Mesenchymal stem cell (in vitro differentiated cells and primary cell): ENCODE results near the gene FNDC3B.

Experiments
- DNase-seq: peaks from one replicate; pipeline ENCODE4 v3.0.0-alpha.2; 2013
- H2AFZ ChIP-seq: one replicate; pipeline ENCODE4 v1.6.1; 2013; ENCODE audit warnings: low read depth, mild to moderate bottlenecking, control low read depth, inconsistent platforms, low read length, moderate library complexity
- H2AK5ac ChIP-seq: 2 replicates; pipeline ENCODE4 v1.6.1; 2013; ENCODE audit warnings: low read length, moderate library complexity, mild to moderate bottlenecking, inconsistent platforms; ENCODE audit not compliant: severe bottlenecking
- H2BK120ac ChIP-seq: one replicate; pipeline ENCODE4 v1.6.1; 2013; ENCODE audit warnings: low read depth, mild to moderate bottlenecking, inconsistent platforms, low read length, moderate library complexity
- H2BK12ac ChIP-seq, 2 experiments: one replicate each; pipeline ENCODE4 v1.6.1; 2013; ENCODE audit warnings: inconsistent platforms in 2 of 2, low read length in 2 of 2, mild to moderate bottlenecking in 2 of 2, moderate library complexity in 2 of 2, control low read depth in 1 of 2
- H2BK15ac ChIP-seq: one replicate; pipeline ENCODE4 v1.6.1; 2013; ENCODE audit warnings: mild to moderate bottlenecking, low read depth, inconsistent platforms; ENCODE audit not compliant: poor library complexity, severe bottlenecking
- H2BK5ac ChIP-seq: 2 replicates; pipeline ENCODE4 v1.6.1; 2013; ENCODE audit warnings: low read depth, mild to moderate bottlenecking, low read length, control low read depth, inconsistent platforms; ENCODE audit not compliant: poor library complexity, severe bottlenecking
- H3K14ac ChIP-seq, 2 experiments: one replicate each; pipeline ENCODE4 v1.6.1; 2013; ENCODE audit warnings: inconsistent platforms in 2 of 2, low read length in 2 of 2, control low read depth in 1 of 2, mild to moderate bottlenecking in 1 of 2, moderate library complexity in 1 of 2
- H3K18ac ChIP-seq, 2 experiments: one replicate each; pipeline ENCODE4 v1.6.1; 2013; ENCODE audit warnings: inconsistent platforms in 2 of 2, low read length in 2 of 2, control low read depth in 1 of 2, low read depth in 1 of 2, mild to moderate bottlenecking in 1 of 2
- H3K23ac ChIP-seq, 2 experiments: one replicate each; pipeline ENCODE4 v1.6.1; 2013; ENCODE audit warnings: inconsistent platforms in 2 of 2, low read length in 2 of 2, mild to moderate bottlenecking in 2 of 2, moderate library complexity in 2 of 2, control low read depth in 1 of 2
- H3K27ac ChIP-seq: 2 replicates; pipeline ENCODE4 v1.5.1; 2013; ENCODE audit warnings: mild to moderate bottlenecking, moderate library complexity, low read length, control low read depth, inconsistent platforms; ENCODE audit not compliant: poor library complexity, severe bottlenecking
- H3K27me3 ChIP-seq, 2 experiments: 2 replicates each; pipeline versions ENCODE4 v1.6.1 to v1.7.0; 2013; ENCODE audit warnings: low read length in 2 of 2, mild to moderate bottlenecking in 2 of 2, moderate library complexity in 2 of 2, control low read depth in 1 of 2, inconsistent platforms in 1 of 2; ENCODE audit not compliant: control insufficient read depth in 1 of 2, insufficient read depth in 1 of 2
- H3K36me3 ChIP-seq, 2 experiments: 2 replicates each; pipeline versions ENCODE4 v1.6.1 to v1.7.0; 2013; ENCODE audit warnings: low read length in 2 of 2, control low read depth in 1 of 2, inconsistent platforms in 1 of 2, low read depth in 1 of 2, mild to moderate bottlenecking in 1 of 2; ENCODE audit not compliant: insufficient read depth in 2 of 2, control insufficient read depth in 1 of 2
- H3K4ac ChIP-seq, 2 experiments: one replicate each; pipeline ENCODE4 v1.6.1; 2013; ENCODE audit warnings: inconsistent platforms in 2 of 2, low read length in 2 of 2, mild to moderate bottlenecking in 2 of 2, moderate library complexity in 2 of 2, control low read depth in 1 of 2, low read depth in 1 of 2
- H3K4me1 ChIP-seq: 2 replicates; pipeline ENCODE4 v1.6.1; 2013; ENCODE audit warnings: low read depth, low read length, control low read depth; ENCODE audit not compliant: control insufficient read depth, insufficient read depth
- H3K4me2 ChIP-seq: 2 replicates; pipeline ENCODE4 v1.6.1; 2013; ENCODE audit warnings: low read length, mild to moderate bottlenecking, inconsistent platforms; ENCODE audit not compliant: poor library complexity, severe bottlenecking
- H3K4me3 ChIP-seq, 2 experiments: 2 replicates each; pipeline versions ENCODE4 v1.5.1 to v1.7.0; 2013; ENCODE audit warnings: low read length in 2 of 2, mild to moderate bottlenecking in 2 of 2, control low read depth in 1 of 2, low read depth in 1 of 2; ENCODE audit not compliant: insufficient read depth in 1 of 2
- H3K79me1 ChIP-seq: replicated peaks from 2 replicates; pipeline ENCODE4 v1.6.1; 2013; ENCODE audit warnings: mild to moderate bottlenecking, control low read depth, low read length, inconsistent platforms; ENCODE audit not compliant: poor library complexity, severe bottlenecking
- H3K9ac ChIP-seq: 2 replicates; pipeline ENCODE4 v1.7.0; 2013; ENCODE audit warnings: mild to moderate bottlenecking, low read length, moderate library complexity
- H3K9me3 ChIP-seq: 2 replicates; pipeline ENCODE4 v1.7.0; 2013; ENCODE audit warnings: mild to moderate bottlenecking, low read length; ENCODE audit not compliant: control insufficient read depth
- H4K8ac ChIP-seq: one replicate; pipeline ENCODE4 v1.6.1; 2013; ENCODE audit warnings: inconsistent platforms, mild to moderate bottlenecking, low read length, moderate library complexity
- H4K91ac ChIP-seq: one replicate; pipeline ENCODE4 v1.6.1; 2013; ENCODE audit warnings: mild to moderate bottlenecking, low read length, inconsistent platforms
- WGBS: methylation state at CpG from one replicate; pipeline ENCODE4 v1.1.7; 2013; ENCODE audit warnings: mixed read lengths; 5-methylcytosine and 5-hydroxymethylcytosine counted together

Gene FNDC3B

DNA sequence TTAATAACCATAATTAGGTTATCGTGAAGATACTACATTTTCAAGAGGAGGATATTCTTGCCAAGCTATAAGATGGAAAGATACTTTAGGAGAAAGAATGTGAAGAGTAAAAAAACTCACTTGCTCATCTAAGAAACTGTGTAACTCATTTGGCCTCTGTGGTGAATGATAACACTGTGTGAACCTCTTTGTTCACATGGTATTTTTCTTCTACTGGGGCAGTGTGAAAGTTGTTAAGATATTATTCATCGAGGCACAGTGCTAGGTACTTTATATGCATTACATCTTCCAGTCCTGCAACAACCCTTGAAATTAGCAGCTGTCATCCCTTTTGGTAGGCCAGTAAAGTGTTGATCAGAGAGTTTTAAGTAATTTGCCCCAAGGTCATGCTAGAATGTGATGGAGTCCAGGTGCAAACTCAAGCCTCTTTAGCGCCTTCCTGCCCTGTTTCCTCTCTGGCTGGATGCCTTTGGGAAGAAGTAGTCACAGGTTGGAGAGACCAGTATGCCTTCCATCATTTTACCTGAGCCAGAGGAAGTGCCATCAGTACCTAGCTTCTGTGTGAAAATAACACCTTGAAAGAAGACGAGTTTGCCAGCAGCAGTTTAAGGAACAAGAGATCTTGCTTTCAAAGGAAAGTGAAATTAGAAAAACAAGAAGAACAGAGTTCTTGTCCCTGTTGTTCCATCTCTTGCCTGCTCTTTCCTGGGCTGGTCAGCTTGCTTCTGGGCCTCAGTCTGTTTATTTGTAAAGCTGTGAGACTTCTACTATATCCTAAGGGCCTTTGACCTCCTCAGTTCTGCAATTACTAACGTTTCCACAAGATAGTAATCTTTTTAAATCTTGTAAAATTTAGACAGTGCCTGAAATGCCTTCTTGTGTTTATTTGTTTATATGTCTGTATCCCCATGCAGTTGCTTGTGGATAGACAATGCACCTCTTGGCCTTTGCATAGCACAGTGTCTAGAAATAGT, 179.3 kb downstream of the FNDC3B start:
- 22% methylated on average over 2 of the region's 5 CpGs for WGBS
- Histone ChIP-seq H3K9ac (no peak overlapping the region), H3K27me3 (no peaks in the 10 kb centered on the region), H3K23ac (no peak overlapping the region), H3K18ac (peak overlapping the region in 1 of 2 experiments; percentile 26), H4K8ac (no peak overlapping the region), H3K36me3 (peaks cover 0 to 6% of the 10 kb centered on the region in 2 experiments), H2AK5ac (no peak overlapping the region), H2BK120ac (no peak overlapping the region), H3K4me2 (no peak overlapping the region), H2BK12ac (peak overlapping the region in 1 of 2 experiments; percentile 24), H3K27ac (no peak overlapping the region), H3K14ac (no peak overlapping the region), H3K79me1 (no peaks in the 10 kb centered on the region), H2AFZ (no peak overlapping the region), H2BK15ac (no peak overlapping the region), H4K91ac (no peak overlapping the region), H2BK5ac (no peak overlapping the region), H3K4me1 (peaks cover 8% of the 10 kb centered on the region), H3K9me3 (no peaks in the 10 kb centered on the region), H3K4me3 (no peak overlapping the region), H3K4ac (no peak overlapping the region)
- DNase-seq = peak; percentile 68

DNA sequence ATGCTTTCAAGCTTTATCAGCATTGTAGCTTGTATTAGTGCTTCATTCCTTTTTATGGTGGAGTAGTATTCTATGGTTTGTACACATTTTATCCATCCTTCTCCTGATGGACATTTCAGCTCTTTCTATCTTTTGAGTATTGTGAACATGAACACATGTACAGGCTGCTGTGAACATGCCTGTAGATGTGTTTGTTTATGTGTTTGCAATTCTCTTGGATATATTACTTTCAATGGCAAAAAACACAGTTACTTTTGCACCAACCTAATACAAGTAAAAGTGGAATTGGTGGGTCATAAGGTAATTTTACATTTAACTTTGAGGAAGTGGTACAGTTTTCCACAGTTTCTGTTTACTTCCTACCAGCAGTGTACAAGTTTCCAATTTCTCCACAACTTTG, 180.4 kb downstream of the FNDC3B start:
- Histone ChIP-seq H3K9ac (no peak overlapping the region), H3K4me2 (no peak overlapping the region), H2BK15ac (no peak overlapping the region), H3K4me3 (no peak overlapping the region), H3K27ac (no peak overlapping the region), H3K18ac (no peak overlapping the region), H3K14ac (no peak overlapping the region), H2BK120ac (no peak overlapping the region), H3K36me3 (peaks cover 0 to 8% of the 10 kb centered on the region in 2 experiments), H4K8ac (no peak overlapping the region), H2AFZ (no peak overlapping the region), H3K23ac (no peak overlapping the region), H3K4ac (no peak overlapping the region), H2BK12ac (no peak overlapping the region), H2BK5ac (no peak overlapping the region), H4K91ac (no peak overlapping the region), H3K27me3 (no peaks in the 10 kb centered on the region), H3K9me3 (no peaks in the 10 kb centered on the region), H3K4me1 (peaks cover 10% of the 10 kb centered on the region), H2AK5ac (no peak overlapping the region), H3K79me1 (no peaks in the 10 kb centered on the region)
- DNase-seq = no peak

DNA sequence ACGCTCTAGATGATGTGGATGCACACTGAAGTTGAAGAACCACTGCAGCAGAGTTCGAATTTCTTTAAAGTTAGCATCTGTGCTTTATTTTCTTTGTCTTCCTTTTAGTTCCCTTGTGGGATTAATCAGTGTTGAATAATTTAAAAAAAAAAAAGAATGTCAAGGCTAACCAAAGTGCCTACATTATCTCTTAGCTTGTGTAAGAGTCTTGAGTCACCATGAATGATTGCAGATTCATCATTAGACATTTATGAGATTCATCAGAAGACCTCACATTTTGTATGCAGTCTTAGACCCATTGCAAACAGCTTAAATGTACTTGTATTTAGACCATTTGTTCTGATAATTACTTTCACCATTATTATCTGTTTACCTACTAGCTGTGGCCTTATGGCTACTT, 182.2 kb downstream of the FNDC3B start:
- no peak overlapping the region for H3K4me2 ChIP-seq
- DNase-seq = peak; percentile 83
- H2AFZ ChIP-seq = no peak overlapping the region
- H3K18ac ChIP-seq = no peak overlapping the region
- H2BK5ac ChIP-seq = no peak overlapping the region
- peak overlapping the region; percentile 30 for H3K9ac ChIP-seq
- no peaks in the 10 kb centered on the region for H3K9me3 ChIP-seq
- H3K4me3 ChIP-seq = no peak overlapping the region
- no peaks in the 10 kb centered on the region for H3K79me1 ChIP-seq
- no peak overlapping the region for H3K27ac ChIP-seq
- H2BK12ac ChIP-seq = no peak overlapping the region
- no peak overlapping the region for H4K91ac ChIP-seq
- no peaks in the 10 kb centered on the region for H3K27me3 ChIP-seq
- H3K14ac ChIP-seq = no peak overlapping the region
- no peak overlapping the region for H4K8ac ChIP-seq
- no peak overlapping the region for H3K23ac ChIP-seq
- H3K4me1 ChIP-seq = peaks cover 11% of the 10 kb centered on the region
- no peak overlapping the region for H2BK15ac ChIP-seq
- WGBS = 54% methylated on average over 2 of the region's 2 CpGs
- H3K4ac ChIP-seq = no peak overlapping the region
- H2AK5ac ChIP-seq = no peak overlapping the region
- peaks cover 0 to 10% of the 10 kb centered on the region in 2 experiments for H3K36me3 ChIP-seq
- no peak overlapping the region for H2BK120ac ChIP-seq

DNA sequence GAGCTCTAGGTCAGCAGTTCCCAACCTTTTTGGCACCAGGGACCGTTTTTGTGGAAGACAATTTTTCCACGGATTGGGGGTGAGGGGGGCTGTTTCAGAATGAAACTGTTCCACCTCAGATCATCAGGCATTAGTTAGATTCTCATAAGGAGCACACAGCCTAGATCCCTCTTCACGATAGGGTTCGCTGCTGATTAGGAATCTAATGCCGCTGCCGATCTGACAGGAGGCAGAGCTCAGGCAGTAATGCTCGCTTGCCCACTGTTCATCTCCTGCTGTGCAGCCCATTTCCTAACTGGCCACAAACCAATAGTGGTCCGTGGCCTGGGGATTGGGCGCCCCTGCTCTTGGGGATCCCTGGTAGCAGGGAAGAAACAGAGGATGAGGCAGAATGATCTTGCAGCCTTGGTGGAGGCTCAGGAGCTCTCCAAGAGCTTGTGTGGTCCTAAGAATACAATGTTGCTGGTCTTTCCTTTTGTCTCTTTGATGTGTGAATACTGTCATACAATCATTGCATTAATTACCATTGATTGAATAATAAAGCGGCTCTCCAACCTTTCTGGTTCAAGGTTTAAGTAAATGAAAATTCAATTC, 183.2 kb downstream of the FNDC3B start:
- H3K4me3 ChIP-seq = no peak overlapping the region
- H3K4me1 ChIP-seq = peaks cover 10% of the 10 kb centered on the region
- H3K4me2 ChIP-seq = no peak overlapping the region
- H2BK12ac ChIP-seq = peak overlapping the region in 1 of 2 experiments; percentile 31
- H2BK120ac ChIP-seq = no peak overlapping the region
- H2BK15ac ChIP-seq = no peak overlapping the region
- H3K27me3 ChIP-seq = no peaks in the 10 kb centered on the region
- H2AK5ac ChIP-seq = no peak overlapping the region
- H3K9me3 ChIP-seq = no peaks in the 10 kb centered on the region
- H3K79me1 ChIP-seq = peaks cover 2% of the 10 kb centered on the region
- WGBS = 78% methylated on average over 9 of the region's 10 CpGs
- no peak overlapping the region for H2BK5ac ChIP-seq
- peak overlapping the region in 1 of 2 experiments; percentile 84 for H3K18ac ChIP-seq
- H3K9ac ChIP-seq = no peak overlapping the region
- no peak overlapping the region for H2AFZ ChIP-seq
- H3K23ac ChIP-seq = no peak overlapping the region
- peak overlapping the region; percentile 29 for H4K8ac ChIP-seq
- peak overlapping the region in 1 of 2 experiments; percentile 73 for H3K14ac ChIP-seq
- no peak overlapping the region for H3K27ac ChIP-seq
- DNase-seq = no peak
- H4K91ac ChIP-seq = no peak overlapping the region
- peak overlapping the region in 1 of 2 experiments; percentile 32 for H3K4ac ChIP-seq
- peaks cover 2 to 14% of the 10 kb centered on the region in 2 experiments for H3K36me3 ChIP-seq
